Neuronal stem cell (in vitro differentiated cells): ENCODE measurements around the gene EIF2S2.

Source experiments
- DNase-seq: peaks from one replicate; pipeline ENCODE4 v3.0.0-alpha.2; 2013; ENCODE audit warnings: low spot score
- H2AFZ ChIP-seq: one replicate; pipeline ENCODE4 v1.6.1; 2013; ENCODE audit warnings: mild to moderate bottlenecking, low read length, inconsistent platforms
- H2AK5ac ChIP-seq: 2 replicates; pipeline ENCODE4 v1.6.1; 2013; ENCODE audit warnings: low read depth, mild to moderate bottlenecking, inconsistent platforms, low read length, moderate library complexity, mixed read lengths
- H2BK120ac ChIP-seq: 2 replicates; pipeline ENCODE4 v1.6.1; 2013; ENCODE audit warnings: low read depth, mild to moderate bottlenecking, inconsistent platforms, low read length, moderate library complexity, mixed read lengths
- H2BK12ac ChIP-seq: one replicate; pipeline ENCODE4 v1.6.1; 2013; ENCODE audit warnings: low read length, inconsistent platforms
- H2BK15ac ChIP-seq: 2 replicates; pipeline ENCODE4 v1.6.1; 2013; ENCODE audit warnings: mild to moderate bottlenecking, low read length, inconsistent platforms, mixed read lengths
- H2BK5ac ChIP-seq: one replicate; pipeline ENCODE4 v1.6.1; 2013; ENCODE audit warnings: inconsistent platforms, mild to moderate bottlenecking, low read length, moderate library complexity
- H3K14ac ChIP-seq: one replicate; pipeline ENCODE4 v1.6.1; 2013; ENCODE audit warnings: low read length, inconsistent platforms
- H3K18ac ChIP-seq: 2 replicates; pipeline ENCODE4 v1.6.1; 2013; ENCODE audit warnings: low read length, inconsistent platforms
- H3K23ac ChIP-seq: 2 replicates; pipeline ENCODE4 v1.6.1; 2013; ENCODE audit warnings: low read depth, mild to moderate bottlenecking, mixed read lengths, low read length, inconsistent platforms; ENCODE audit not compliant: poor library complexity
- H3K27ac ChIP-seq: replicated peaks from 3 replicates; pipeline ENCODE4 v1.5.1; 2013; ENCODE audit warnings: low read length, inconsistent platforms
- H3K27me3 ChIP-seq, 3 experiments: 2 replicates each; pipeline ENCODE4 v1.6.1; 2013; ENCODE audit warnings: low read length in 3 of 3, mild to moderate bottlenecking in 2 of 3, inconsistent platforms in 1 of 3, low read depth in 1 of 3, mixed read lengths in 1 of 3, moderate library complexity in 1 of 3; ENCODE audit not compliant: control insufficient read depth in 3 of 3, insufficient read depth in 3 of 3
- H3K36me3 ChIP-seq, 2 donors: replicated peaks in 1 of 2; 2 replicates each; pipeline ENCODE4 v1.6.1; 2013; ENCODE audit warnings: low read length in 2 of 2; ENCODE audit not compliant: control insufficient read depth in 2 of 2, insufficient read depth in 2 of 2
- H3K4ac ChIP-seq: 2 replicates; pipeline ENCODE4 v1.6.1; 2013; ENCODE audit warnings: inconsistent platforms, mild to moderate bottlenecking, low read length, moderate library complexity
- H3K4me1 ChIP-seq, 2 donors: 1 replicate in 1 of 2; 2 replicates in 1 of 2; pipeline ENCODE4 v1.6.1; 2013; ENCODE audit warnings: low read length in 2 of 2, low read depth in 1 of 2; ENCODE audit not compliant: control insufficient read depth in 2 of 2, insufficient read depth in 1 of 2
- H3K4me2 ChIP-seq: one replicate; pipeline ENCODE4 v1.6.1; 2013; ENCODE audit warnings: mild to moderate bottlenecking, low read length, inconsistent platforms; ENCODE audit not compliant: insufficient read depth, poor library complexity, severe bottlenecking
- H3K4me3 ChIP-seq, 2 donors: 2 replicates each; pipeline ENCODE4 v1.5.1; 2013; ENCODE audit warnings: low read length in 2 of 2, mild to moderate bottlenecking in 2 of 2, inconsistent platforms in 1 of 2, moderate library complexity in 1 of 2
- H3K79me1 ChIP-seq: one replicate; pipeline ENCODE4 v1.6.1; 2013; ENCODE audit warnings: low read depth, mild to moderate bottlenecking, inconsistent platforms, low read length, moderate library complexity
- H3K9ac ChIP-seq: one replicate; pipeline ENCODE4 v1.6.1; 2013; ENCODE audit warnings: mild to moderate bottlenecking, low read depth, low read length, inconsistent platforms; ENCODE audit not compliant: poor library complexity
- H3K9me3 ChIP-seq, 2 donors: replicated peaks in 1 of 2; 2 replicates each; pipeline versions ENCODE3 to v1.6.1; 2013; ENCODE audit warnings: low read length in 2 of 2, mild to moderate bottlenecking in 2 of 2, inconsistent platforms in 1 of 2, low read depth in 1 of 2, mixed read lengths in 1 of 2, moderate library complexity in 1 of 2; ENCODE audit not compliant: control insufficient read depth in 2 of 2, insufficient read depth in 1 of 2
- H4K8ac ChIP-seq: one replicate; pipeline ENCODE4 v1.6.1; 2013; ENCODE audit warnings: low read depth, mild to moderate bottlenecking, inconsistent platforms, low read length, moderate library complexity
- H4K91ac ChIP-seq: one replicate; pipeline ENCODE4 v1.6.1; 2013; ENCODE audit warnings: low read length, low read depth, mild to moderate bottlenecking, inconsistent platforms; ENCODE audit not compliant: poor library complexity
- WGBS, 2 donors: extraction: QIAGEN DNeasy Blood & Tissue Kit; methylation state at CpG; one replicate each; pipeline ENCODE4 v1.1.7; 2013; ENCODE audit warnings: missing lambda C conversion rate in 2 of 2, mixed read lengths in 1 of 2; ENCODE audit not compliant: insufficient read length in 2 of 2, insufficient replicate concordance in 1 of 2; ENCODE audit errors: extremely low coverage in 2 of 2; 5-methylcytosine and 5-hydroxymethylcytosine counted together

EIF2S2 gene

GRCh38 chr20:34083781-34084180 is 28.3 kb downstream of the EIF2S2 start:
- no peak overlapping the region for H4K91ac ChIP-seq
- H3K14ac ChIP-seq = no peak overlapping the region
- H3K4me2 ChIP-seq = no peak overlapping the region
- H2BK12ac ChIP-seq = no peak overlapping the region
- no peak overlapping the region for H2BK5ac ChIP-seq
- peaks cover 22 to 96% of the 10 kb centered on the region in 2 donors for H3K36me3 ChIP-seq
- no peak overlapping the region for H4K8ac ChIP-seq
- H3K23ac ChIP-seq = no peak overlapping the region
- H2AK5ac ChIP-seq = no peak overlapping the region
- H3K18ac ChIP-seq = no peak overlapping the region
- DNase-seq = no peak
- no peaks in the 10 kb centered on the region for H3K79me1 ChIP-seq
- H3K4me3 ChIP-seq = no peak overlapping the region
- H3K4ac ChIP-seq = no peak overlapping the region
- no peak overlapping the region for H3K9ac ChIP-seq
- H3K4me1 ChIP-seq = no peaks in the 10 kb centered on the region
- H3K27ac ChIP-seq = no peak overlapping the region
- H2BK15ac ChIP-seq = no peak overlapping the region
- H3K9me3 ChIP-seq = no peaks in the 10 kb centered on the region
- WGBS, 2 donors = no CpG with 5 or more reads among the region's 2 CpGs
- H2BK120ac ChIP-seq = no peak overlapping the region
- H3K27me3 ChIP-seq = no peaks in the 10 kb centered on the region
- no peak overlapping the region for H2AFZ ChIP-seq

GRCh38 chr20:34083137-34083536 is 28.9 kb downstream of the EIF2S2 start:
- H3K4me3 ChIP-seq = no peak overlapping the region
- no peaks in the 10 kb centered on the region for H3K4me1 ChIP-seq
- H4K91ac ChIP-seq = no peak overlapping the region
- peaks cover 2% of the 10 kb centered on the region for H3K79me1 ChIP-seq
- no CpG with 5 or more reads among the region's 7 CpGs for WGBS, 2 donors
- H2BK12ac ChIP-seq = no peak overlapping the region
- no peak overlapping the region for H2AK5ac ChIP-seq
- peak overlapping the region; percentile 23 for H3K23ac ChIP-seq
- H2BK120ac ChIP-seq = no peak overlapping the region
- H3K14ac ChIP-seq = no peak overlapping the region
- H3K27ac ChIP-seq = no peak overlapping the region
- H3K27me3 ChIP-seq = no peaks in the 10 kb centered on the region
- no peak overlapping the region for H4K8ac ChIP-seq
- H3K9ac ChIP-seq = no peak overlapping the region
- no peak overlapping the region for H3K18ac ChIP-seq
- H2AFZ ChIP-seq = no peak overlapping the region
- H3K9me3 ChIP-seq = no peaks in the 10 kb centered on the region
- H3K4me2 ChIP-seq = no peak overlapping the region
- DNase-seq = no peak
- no peak overlapping the region for H2BK5ac ChIP-seq
- no peak overlapping the region for H3K4ac ChIP-seq
- H3K36me3 ChIP-seq = peaks cover 20 to 96% of the 10 kb centered on the region in 2 donors
- no peak overlapping the region for H2BK15ac ChIP-seq

- H3K14ac ChIP-seq = no peak overlapping the region
Measured at GRCh38 chr20:34082232-34082887, 29.7 kb downstream of the EIF2S2 start.

GRCh38 chr20:34079818-34080217 is 32.2 kb downstream of the EIF2S2 start:
- no peak overlapping the region for H3K27ac ChIP-seq
- H3K4me2 ChIP-seq = no peak overlapping the region
- H4K8ac ChIP-seq = no peak overlapping the region
- H3K4me3 ChIP-seq = no peak overlapping the region
- H3K23ac ChIP-seq = no peak overlapping the region
- no peak overlapping the region for H2BK120ac ChIP-seq
- H4K91ac ChIP-seq = no peak overlapping the region
- H2BK15ac ChIP-seq = no peak overlapping the region
- no peaks in the 10 kb centered on the region for H3K9me3 ChIP-seq
- H2BK5ac ChIP-seq = no peak overlapping the region
- no peak overlapping the region for H2AFZ ChIP-seq
- H3K9ac ChIP-seq = no peak overlapping the region
- no peak for DNase-seq
- no CpG with 5 or more reads among the region's 6 CpGs for WGBS, 2 donors
- H3K18ac ChIP-seq = no peak overlapping the region
- H3K79me1 ChIP-seq = peaks cover 2% of the 10 kb centered on the region
- no peak overlapping the region for H2BK12ac ChIP-seq
- H3K4me1 ChIP-seq = no peaks in the 10 kb centered on the region
- no peak overlapping the region for H3K14ac ChIP-seq
- H3K36me3 ChIP-seq = peaks cover 34 to 99% of the 10 kb centered on the region in 2 donors
- H3K27me3 ChIP-seq = no peaks in the 10 kb centered on the region
- H2AK5ac ChIP-seq = no peak overlapping the region
- no peak overlapping the region for H3K4ac ChIP-seq

More at GRCh38 chr20:34082232-34082887, 29.7 kb downstream of the EIF2S2 start:
- H4K91ac ChIP-seq = no peak overlapping the region
- no peak overlapping the region for H4K8ac ChIP-seq
- H3K27me3 ChIP-seq = no peaks in the 10 kb centered on the region
- no peak overlapping the region for H3K27ac ChIP-seq
- H2AK5ac ChIP-seq = no peak overlapping the region
- no peak overlapping the region for H2BK12ac ChIP-seq
- no peak overlapping the region for H3K4ac ChIP-seq
- no peak overlapping the region for H3K4me2 ChIP-seq
- H2BK120ac ChIP-seq = no peak overlapping the region
- H3K9ac ChIP-seq = no peak overlapping the region
- no peaks in the 10 kb centered on the region for H3K9me3 ChIP-seq
- peaks cover 2% of the 10 kb centered on the region for H3K79me1 ChIP-seq
- no peak overlapping the region for H2BK5ac ChIP-seq
- H3K36me3 ChIP-seq = peaks cover 23 to 98% of the 10 kb centered on the region in 2 donors
- H2AFZ ChIP-seq = no peak overlapping the region
- no peak overlapping the region for H3K23ac ChIP-seq
- no CpG with 5 or more reads among the region's 8 CpGs for WGBS, 2 donors
- no peak overlapping the region for H2BK15ac ChIP-seq
- H3K18ac ChIP-seq = no peak overlapping the region
- no peaks in the 10 kb centered on the region for H3K4me1 ChIP-seq
- no peak for DNase-seq
- no peak overlapping the region for H3K4me3 ChIP-seq
